ENCODE data around the gene KPNA1.
"Not testable (repeated sequence)": the region's sequence is repeated elsewhere in the genome, so short reads cannot be mapped to it uniquely, and the experiment has no call there.

Gene KPNA1

GRCh38 chr3:122468896-122469533 lies 45.7 kb downstream of the KPNA1 start:
- DNase-seq, result no peak

- no peak for DNase-seq
Observed at GRCh38 chr3:122466701-122467240, 48.0 kb downstream of the KPNA1 start.

- DNase-seq, result no peak
Observed at GRCh38 chr3:122464659-122465058, 50.1 kb downstream of the KPNA1 start.

- no peak for DNase-seq
Observed at GRCh38 chr3:122462406-122462805, 52.3 kb downstream of the KPNA1 start.

- no peak for DNase-seq
Observed at GRCh38 chr3:122461806-122462205, 52.9 kb downstream of the KPNA1 start.

GRCh38 chr3:122458992-122459391 lies 55.7 kb downstream of the KPNA1 start:
- DNase-seq, result no peak

- DNase-seq, result no peak
Observed at GRCh38 chr3:122457706-122458105, 57.0 kb downstream of the KPNA1 start.

GRCh38 chr3:122456074-122456473 lies 58.7 kb downstream of the KPNA1 start:
- DNase-seq, result no peak

GRCh38 chr3:122451371-122451770 lies 63.4 kb downstream of the KPNA1 start:
- DNase-seq, result no peak

- DNase-seq, result not testable (repeated sequence)
Observed at GRCh38 chr3:122448218-122448617, 66.5 kb downstream of the KPNA1 start.

GRCh38 chr3:122444491-122444887 lies 70.2 kb downstream of the KPNA1 start:
- DNase-seq, result not testable (repeated sequence)

GRCh38 chr3:122443762-122444490 lies 70.8 kb downstream of the KPNA1 start:
- DNase-seq, result not testable (repeated sequence)

- no peak for DNase-seq
Observed at GRCh38 chr3:122443090-122443489, 71.6 kb downstream of the KPNA1 start.

- DNase-seq, result no peak
Observed at GRCh38 chr3:122435950-122436349, 78.8 kb downstream of the KPNA1 start.

GRCh38 chr3:122430371-122430770 lies 84.4 kb downstream of the KPNA1 start:
- no peak for DNase-seq

- DNase-seq, result no peak
Observed at GRCh38 chr3:122427857-122428471, 86.8 kb downstream of the KPNA1 start.

GRCh38 chr3:122421836-122422235 lies 92.9 kb downstream of the KPNA1 start:
- DNase-seq, result no peak

GRCh38 chr3:122421101-122421500 lies 93.6 kb downstream of the KPNA1 start:
- DNase-seq, result no peak

GRCh38 chr3:122416966-122417365 lies 97.8 kb downstream of the KPNA1 start:
- no peak for DNase-seq

GRCh38 chr3:122415762-122416654 lies 98.7 kb downstream of the KPNA1 start, which contains the start of gene WDR5B:
Gene WDR5B (minus strand): TSS chr3:122416062. CDS start chr3:122415528, 534 bp downstream.
- no peak for DNase-seq

- DNase-seq, result no peak
Observed at GRCh38 chr3:122415104-122415744, 99.5 kb downstream of the KPNA1 start.

GRCh38 chr3:122414391-122414790 lies 100.3 kb downstream of the KPNA1 start:
- DNase-seq, result no peak

All from cerebellar nuclear complex (tissue), 1 donor.